ENCODE measurements around the gene GRIK2.

Gene GRIK2

GRCh38 chr6:101703311-101703710 lies 309.8 kb downstream of the GRIK2 start:
- H3K36me3 ChIP-seq (replicated peaks) = no peaks in the 10 kb centered on the region
- H3K4me3 ChIP-seq (ENCODE audit: low read depth, low read length) = no peak overlapping the region
- in situ Hi-C loops (cut with HindIII; ENCODE audit: low pct_ligation_motif_present, low sequenced_read_pairs) = no loop called here
- H3K27me3 ChIP-seq (replicated peaks) = no peaks in the 10 kb centered on the region
- DNase-seq = no peak
- TF ChIP-seq CTCF (IDR thresholded peaks at IDR 0.05; ENCODE audit: low read depth, low read length, missing control alignments) = no peak
- H3K27ac ChIP-seq = no peak overlapping the region

GRCh38 chr6:101705866-101706265 lies 312.4 kb downstream of the GRIK2 start:
- Histone ChIP-seq H3K36me3 (replicated peaks) (no peaks in the 10 kb centered on the region), H3K27me3 (replicated peaks) (no peaks in the 10 kb centered on the region), H3K4me3 (ENCODE audit: low read depth, low read length) (no peak overlapping the region), H3K27ac (no peak overlapping the region)
- in situ Hi-C loops (cut with HindIII; ENCODE audit: low pct_ligation_motif_present, low sequenced_read_pairs) = no loop called here
- DNase-seq = peak; percentile 5
- no peak for TF ChIP-seq CTCF (IDR thresholded peaks at IDR 0.05; ENCODE audit: low read depth, low read length, missing control alignments)

- in situ Hi-C loops (cut with HindIII; ENCODE audit: low pct_ligation_motif_present, low sequenced_read_pairs) = no loop called here
- Histone ChIP-seq H3K36me3 (replicated peaks) (no peaks in the 10 kb centered on the region), H3K27me3 (replicated peaks) (no peaks in the 10 kb centered on the region), H3K27ac (no peak overlapping the region), H3K4me3 (ENCODE audit: low read depth, low read length) (no peak overlapping the region)
- no peak for DNase-seq
- TF ChIP-seq CTCF (IDR thresholded peaks at IDR 0.05; ENCODE audit: low read depth, low read length, missing control alignments) = no peak
These were observed 313.1 kb downstream of the GRIK2 start for GRCh38 chr6:101706576-101706975.

GRCh38 chr6:101711518-101711917 lies 318.0 kb downstream of the GRIK2 start:
- H3K36me3 ChIP-seq (replicated peaks) = no peaks in the 10 kb centered on the region
- H3K4me3 ChIP-seq (ENCODE audit: low read depth, low read length) = no peak overlapping the region
- H3K27me3 ChIP-seq (replicated peaks) = no peaks in the 10 kb centered on the region
- DNase-seq = no peak
- in situ Hi-C loops (cut with HindIII; ENCODE audit: low pct_ligation_motif_present, low sequenced_read_pairs) = no loop called here
- TF ChIP-seq CTCF (IDR thresholded peaks at IDR 0.05; ENCODE audit: low read depth, low read length, missing control alignments) = no peak
- H3K27ac ChIP-seq = no peak overlapping the region

- DNase-seq = no peak
- no peak overlapping the region for H3K27ac ChIP-seq
- H3K27me3 ChIP-seq (replicated peaks) = no peaks in the 10 kb centered on the region
- H3K4me3 ChIP-seq (ENCODE audit: low read depth, low read length) = no peak overlapping the region
- in situ Hi-C loops (cut with HindIII; ENCODE audit: low pct_ligation_motif_present, low sequenced_read_pairs) = no loop called here
- H3K36me3 ChIP-seq (replicated peaks) = no peaks in the 10 kb centered on the region
- no peak for TF ChIP-seq CTCF (IDR thresholded peaks at IDR 0.05; ENCODE audit: low read depth, low read length, missing control alignments)
These were observed 322.9 kb downstream of the GRIK2 start for GRCh38 chr6:101716387-101716786.

- no peak for TF ChIP-seq CTCF (IDR thresholded peaks at IDR 0.05; ENCODE audit: low read depth, low read length, missing control alignments)
- Histone ChIP-seq H3K4me3 (ENCODE audit: low read depth, low read length) (no peak overlapping the region), H3K36me3 (replicated peaks) (no peaks in the 10 kb centered on the region), H3K27ac (no peak overlapping the region), H3K27me3 (replicated peaks) (no peaks in the 10 kb centered on the region)
- DNase-seq = no peak
- in situ Hi-C loops (cut with HindIII; ENCODE audit: low pct_ligation_motif_present, low sequenced_read_pairs) = no loop called here
These were observed 323.3 kb downstream of the GRIK2 start for GRCh38 chr6:101716810-101717209.

All from brain microvascular endothelial cell (primary cell).